Loucy (cell line): Measurements from ENCODE around the gene PTGR1.

Experiments used
- H2AFZ ChIP-seq: fragments of 200-600 bp; sonication (generic); 2 replicates; pipeline ENCODE4 v1.6.0; 2016; ENCODE audit warnings: antibody characterized with exemption, mild to moderate bottlenecking, low read length, moderate library complexity
- H3F3A ChIP-seq: fragments of 200-600 bp; 2 replicates; pipeline ENCODE4 v1.6.0; 2016; ENCODE audit warnings: antibody characterized with exemption, low read depth, mild to moderate bottlenecking
- H3K27me3 ChIP-seq: fragments of 200-600 bp; sonication (generic); 2 replicates; pipeline ENCODE4 v1.6.1; 2014; ENCODE audit warnings: low read length, mild to moderate bottlenecking; ENCODE audit not compliant: insufficient read depth, poor library complexity, severe bottlenecking
- H3K36me3 ChIP-seq: fragments of 200-600 bp; sonication (generic); 2 replicates; pipeline ENCODE4 v1.6.1; 2016; ENCODE audit warnings: low read length; ENCODE audit not compliant: insufficient read depth
- H3K4me1 ChIP-seq: fragments of 200-600 bp; sonication (generic); 2 replicates; pipeline ENCODE4 v1.5.1; 2014; ENCODE audit warnings: low read length, mild to moderate bottlenecking; ENCODE audit not compliant: insufficient read depth, poor library complexity, severe bottlenecking
- H3K4me2 ChIP-seq: fragments of 200-600 bp; sonication (generic); 2 replicates; pipeline ENCODE4 v1.6.0; 2014; ENCODE audit warnings: antibody characterized with exemption, low read length, low read depth, mild to moderate bottlenecking; ENCODE audit not compliant: poor library complexity, severe bottlenecking
- H3K4me3 ChIP-seq: fragments of 200-600 bp; sonication (generic); 2 replicates; pipeline ENCODE4 v1.5.1; 2014; ENCODE audit warnings: low read length, mild to moderate bottlenecking, mixed read lengths; ENCODE audit not compliant: poor library complexity, severe bottlenecking
- H3K79me2 ChIP-seq: fragments of 200-600 bp; sonication (generic); 2 replicates; pipeline ENCODE4 v1.6.1; 2014; ENCODE audit warnings: low read length; ENCODE audit not compliant: insufficient read depth
- H3K9ac ChIP-seq: fragments of 200-600 bp; sonication (generic); 2 replicates; pipeline ENCODE4 v1.6.0; 2014; ENCODE audit warnings: mild to moderate bottlenecking, low read depth, low read length, moderate library complexity; ENCODE audit not compliant: poor library complexity, severe bottlenecking
- H3K9me2 ChIP-seq: fragments of 200-600 bp; sonication (generic); replicated peaks from 2 replicates; pipeline ENCODE4 v1.6.1; 2016; ENCODE audit warnings: low read depth, low read length, mixed read lengths
- H3K9me3 ChIP-seq: fragments of 200-600 bp; sonication (generic); 2 replicates; pipeline ENCODE4 v1.6.1; 2014; ENCODE audit warnings: mild to moderate bottlenecking, antibody characterized with exemption, low read length, low read depth; ENCODE audit not compliant: insufficient read depth
- H4K20me1 ChIP-seq: fragments of 200-600 bp; sonication (generic); 2 replicates; pipeline ENCODE4 v1.6.0; 2014; ENCODE audit warnings: antibody characterized with exemption, low read length, mild to moderate bottlenecking; ENCODE audit not compliant: insufficient read depth, poor library complexity, severe bottlenecking
- CTCF ChIP-seq: fragments of 200-600 bp; sonication (generic); conservative IDR thresholded peaks from 2 replicates; pipeline ENCODE4 v1.5.1; 2014; ENCODE audit warnings: mild to moderate bottlenecking, antibody characterized with exemption, low read length
- EZH2phosphoT487 ChIP-seq: fragments of 200-600 bp; IDR thresholded peaks from 2 replicates; pipeline ENCODE4 v1.6.1; 2018; ENCODE audit warnings: antibody characterized with exemption, mild to moderate bottlenecking, moderate library complexity, borderline replicate concordance

The PTGR1 gene

DNA sequence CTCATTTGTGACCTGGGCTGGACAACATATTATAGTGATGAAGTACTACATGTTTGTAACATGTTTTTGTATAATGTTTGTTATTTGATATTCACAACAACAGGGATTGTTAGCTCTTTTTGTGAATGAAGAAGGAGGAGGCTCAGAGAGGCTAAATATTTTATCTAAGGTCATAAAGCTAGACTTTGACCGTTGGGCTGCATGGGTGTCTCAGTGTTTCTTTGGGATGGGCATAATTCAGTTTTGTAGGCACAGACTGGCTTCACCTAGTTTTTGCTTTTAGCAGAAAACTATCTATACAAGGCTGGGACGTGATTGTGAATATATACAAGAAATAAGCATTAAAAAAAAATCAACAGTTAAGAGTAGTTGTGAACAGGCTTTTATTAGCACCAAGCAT, 47.0 kb upstream of the PTGR1 start:
- Histone ChIP-seq H3K27me3 (no peaks in the 10 kb centered on the region), H3K4me1 (no peaks in the 10 kb centered on the region), H3K9me2 (no peaks in the 10 kb centered on the region), H3K9me3 (no peaks in the 10 kb centered on the region), H3K4me3 (no peak overlapping the region), H2AFZ (no peak overlapping the region), H3K36me3 (peaks cover 47% of the 10 kb centered on the region; the same call in 1 of the 2 replicates), H3K4me2 (no peak overlapping the region), H3F3A (no peaks in the 10 kb centered on the region), H4K20me1 (no peaks in the 10 kb centered on the region), H3K9ac (no peak overlapping the region), H3K79me2 (no peaks in the 10 kb centered on the region)
- TF ChIP-seq CTCF: no peak
- no peak for TF ChIP-seq EZH2phosphoT487

- TF ChIP-seq CTCF: no peak
- no peak for TF ChIP-seq EZH2phosphoT487
Measured at GRCh38 chr9:111645806-111646205, 46.4 kb upstream of the PTGR1 start.

GRCh38 chr9:111644195-111644772, 44.8 kb upstream of the PTGR1 start:
- H3K4me3 ChIP-seq: no peak overlapping the region
- TF ChIP-seq EZH2phosphoT487: no peak
- TF ChIP-seq CTCF: no peak
- H3K79me2 ChIP-seq: peaks cover 2% of the 10 kb centered on the region; the same call in 1 of the 2 replicates
- H2AFZ ChIP-seq: no peak overlapping the region
- H3K9me2 ChIP-seq: no peaks in the 10 kb centered on the region
- no peaks in the 10 kb centered on the region for H3F3A ChIP-seq
- no peak overlapping the region for H3K9ac ChIP-seq
- peaks cover 33% of the 10 kb centered on the region; the same call in 1 of the 2 replicates for H3K36me3 ChIP-seq
- H3K9me3 ChIP-seq: no peaks in the 10 kb centered on the region
- no peaks in the 10 kb centered on the region for H4K20me1 ChIP-seq
- no peaks in the 10 kb centered on the region for H3K27me3 ChIP-seq
- peaks cover under 1% of the 10 kb centered on the region for H3K4me1 ChIP-seq
- no peak overlapping the region for H3K4me2 ChIP-seq

More at GRCh38 chr9:111645806-111646205, 46.4 kb upstream of the PTGR1 start:
- Histone ChIP-seq H3K4me3 (no peak overlapping the region), H4K20me1 (no peaks in the 10 kb centered on the region), H3K9ac (no peak overlapping the region), H3K9me2 (no peaks in the 10 kb centered on the region), H3K79me2 (no peaks in the 10 kb centered on the region), H2AFZ (no peak overlapping the region), H3F3A (no peaks in the 10 kb centered on the region), H3K4me2 (no peak overlapping the region), H3K36me3 (peaks cover 47% of the 10 kb centered on the region; the same call in 1 of the 2 replicates), H3K27me3 (no peaks in the 10 kb centered on the region), H3K9me3 (no peaks in the 10 kb centered on the region), H3K4me1 (no peaks in the 10 kb centered on the region)
